Trophoblast cell (in vitro differentiated cells and primary cell): Measurements from ENCODE around the gene SLC6A5.

Experiments used
- DNase-seq, 2 donors: peaks; one replicate each; pipeline ENCODE4 v3.0.0-alpha.2; 2016
- H2AFZ ChIP-seq: 2 replicates; pipeline ENCODE4 v1.6.1; 2013; ENCODE audit warnings: low read length, moderate library complexity, mild to moderate bottlenecking; ENCODE audit not compliant: insufficient read depth, poor library complexity
- H2AK5ac ChIP-seq: 2 replicates; pipeline ENCODE4 v1.6.1; 2013; ENCODE audit warnings: mild to moderate bottlenecking, low read length
- H2BK120ac ChIP-seq: 2 replicates; pipeline ENCODE4 v1.6.1; 2013; ENCODE audit warnings: low read length, mild to moderate bottlenecking, moderate library complexity; ENCODE audit not compliant: insufficient read depth, poor library complexity
- H2BK12ac ChIP-seq: 2 replicates; pipeline ENCODE4 v1.6.1; 2013; ENCODE audit warnings: mild to moderate bottlenecking, low read length, moderate library complexity
- H2BK5ac ChIP-seq: 2 replicates; pipeline ENCODE4 v1.6.1; 2013; ENCODE audit warnings: low read length, low read depth, moderate library complexity, mild to moderate bottlenecking; ENCODE audit not compliant: poor library complexity
- H3K14ac ChIP-seq: 2 replicates; pipeline ENCODE4 v1.6.1; 2013; ENCODE audit warnings: mild to moderate bottlenecking, low read length
- H3K18ac ChIP-seq: 2 replicates; pipeline ENCODE4 v1.6.1; 2013; ENCODE audit warnings: mild to moderate bottlenecking, low read length
- H3K23ac ChIP-seq: 2 replicates; pipeline ENCODE4 v1.6.1; 2013; ENCODE audit warnings: low read length
- H3K27ac ChIP-seq: 2 replicates; pipeline ENCODE4 v1.5.1; 2013; ENCODE audit warnings: low read depth, mild to moderate bottlenecking, inconsistent platforms, low read length, moderate library complexity
- H3K27me3 ChIP-seq: 2 replicates; pipeline ENCODE4 v1.6.1; 2013; ENCODE audit warnings: inconsistent platforms, mild to moderate bottlenecking, low read length, moderate library complexity; ENCODE audit not compliant: insufficient read depth
- H3K36me3 ChIP-seq, 2 experiments: 1 replicate in 1 of 2; 2 replicates in 1 of 2; pipeline ENCODE4 v1.6.1; 2013; ENCODE audit warnings: low read length in 2 of 2, mild to moderate bottlenecking in 2 of 2, moderate library complexity in 1 of 2; ENCODE audit not compliant: insufficient read depth in 2 of 2, control insufficient read depth in 1 of 2
- H3K4ac ChIP-seq: 2 replicates; pipeline ENCODE4 v1.6.1; 2013; ENCODE audit warnings: low read depth, mild to moderate bottlenecking, low read length, moderate library complexity
- H3K4me1 ChIP-seq, 2 experiments: 1 replicate in 1 of 2; 2 replicates in 1 of 2; pipeline ENCODE4 v1.6.1; 2013; ENCODE audit warnings: low read length in 2 of 2, mild to moderate bottlenecking in 2 of 2, moderate library complexity in 1 of 2; ENCODE audit not compliant: insufficient read depth in 2 of 2, control insufficient read depth in 1 of 2
- H3K4me2 ChIP-seq: 2 replicates; pipeline ENCODE4 v1.6.1; 2013; ENCODE audit warnings: inconsistent platforms, mild to moderate bottlenecking, low read length, moderate library complexity
- H3K4me3 ChIP-seq: 2 replicates; pipeline ENCODE4 v1.5.1; 2013; ENCODE audit warnings: mild to moderate bottlenecking, low read depth, low read length, inconsistent platforms
- H3K79me1 ChIP-seq: one replicate; pipeline ENCODE4 v1.6.1; 2013; ENCODE audit warnings: low read length
- H3K79me2 ChIP-seq: 2 replicates; pipeline ENCODE4 v1.6.1; 2013; ENCODE audit warnings: low read length, mild to moderate bottlenecking; ENCODE audit not compliant: control insufficient read depth, insufficient read depth, poor library complexity
- H3K9ac ChIP-seq: 2 replicates; pipeline ENCODE4 v1.6.1; 2013; ENCODE audit warnings: mild to moderate bottlenecking, low read length
- H3K9me3 ChIP-seq: 2 replicates; pipeline ENCODE4 v1.6.1; 2013; ENCODE audit warnings: low read depth, mild to moderate bottlenecking, control low read depth, inconsistent platforms, low read length; ENCODE audit not compliant: insufficient read depth
- H4K12ac ChIP-seq: 2 replicates; pipeline ENCODE4 v1.6.1; 2013; ENCODE audit warnings: low read depth, mild to moderate bottlenecking, low read length, moderate library complexity
- H4K8ac ChIP-seq: 2 replicates; pipeline ENCODE4 v1.6.1; 2013; ENCODE audit warnings: low read depth, mild to moderate bottlenecking, low read length, moderate library complexity
- H4K91ac ChIP-seq: one replicate; pipeline ENCODE4 v1.6.1; 2013; ENCODE audit warnings: low read depth, mild to moderate bottlenecking, low read length, moderate library complexity
- WGBS: extraction: QIAGEN DNeasy Blood & Tissue Kit; methylation state at CpG from one replicate; pipeline ENCODE4 v1.1.7; 2013; ENCODE audit warnings: missing lambda C conversion rate; ENCODE audit not compliant: insufficient read length, insufficient coverage; ENCODE audit errors: extremely low coverage; 5-methylcytosine and 5-hydroxymethylcytosine counted together

Gene SLC6A5

DNA sequence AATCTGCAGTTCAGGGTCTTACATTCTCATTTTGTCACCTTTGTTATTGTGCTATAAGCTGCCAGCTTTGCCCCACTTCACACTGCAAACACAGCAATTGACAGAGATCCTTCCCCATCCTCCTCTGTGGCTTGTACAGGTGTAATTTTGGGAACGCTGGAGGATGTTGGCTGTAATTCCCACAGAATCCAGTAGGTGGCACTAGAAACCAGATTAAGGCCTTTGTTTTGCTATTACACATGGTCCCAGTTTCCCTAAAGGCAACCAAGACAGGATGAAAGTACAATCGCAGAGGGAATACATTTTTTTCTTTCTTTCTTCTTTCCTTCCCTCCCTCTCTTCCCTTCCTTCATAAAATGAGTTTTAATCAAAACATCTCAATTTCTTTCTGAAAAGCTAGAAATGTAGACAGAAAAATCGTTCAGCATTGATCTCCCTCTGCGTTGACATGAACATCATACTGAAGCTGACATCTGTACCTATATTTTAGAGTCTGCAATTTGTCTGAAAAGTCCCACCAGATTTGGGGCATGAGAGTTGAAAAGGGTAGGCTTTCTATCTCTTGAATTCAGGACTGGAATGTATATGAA is 48.7 kb downstream of the SLC6A5 start:
- Histone ChIP-seq H2BK5ac (no peak overlapping the region), H3K79me1 (no peaks in the 10 kb centered on the region), H4K8ac (no peak overlapping the region), H2AK5ac (no peak overlapping the region), H4K12ac (no peak overlapping the region), H3K79me2 (no peaks in the 10 kb centered on the region), H3K4ac (no peak overlapping the region), H2AFZ (no peak overlapping the region), H2BK120ac (no peak overlapping the region), H3K27ac (no peak overlapping the region), H3K4me1 (no peaks in the 10 kb centered on the region), H3K36me3 (no peaks in the 10 kb centered on the region), H3K18ac (no peak overlapping the region), H3K14ac (no peak overlapping the region), H3K23ac (no peak overlapping the region), H3K9ac (no peak overlapping the region), H4K91ac (no peak overlapping the region), H3K4me2 (no peak overlapping the region), H3K9me3 (no peaks in the 10 kb centered on the region), H3K4me3 (no peak overlapping the region), H3K27me3 (no peaks in the 10 kb centered on the region), H2BK12ac (no peak overlapping the region)
- DNase-seq = peak; percentile 52 to 86
- WGBS = no CpG with 5 or more reads among the region's 4 CpGs

DNA sequence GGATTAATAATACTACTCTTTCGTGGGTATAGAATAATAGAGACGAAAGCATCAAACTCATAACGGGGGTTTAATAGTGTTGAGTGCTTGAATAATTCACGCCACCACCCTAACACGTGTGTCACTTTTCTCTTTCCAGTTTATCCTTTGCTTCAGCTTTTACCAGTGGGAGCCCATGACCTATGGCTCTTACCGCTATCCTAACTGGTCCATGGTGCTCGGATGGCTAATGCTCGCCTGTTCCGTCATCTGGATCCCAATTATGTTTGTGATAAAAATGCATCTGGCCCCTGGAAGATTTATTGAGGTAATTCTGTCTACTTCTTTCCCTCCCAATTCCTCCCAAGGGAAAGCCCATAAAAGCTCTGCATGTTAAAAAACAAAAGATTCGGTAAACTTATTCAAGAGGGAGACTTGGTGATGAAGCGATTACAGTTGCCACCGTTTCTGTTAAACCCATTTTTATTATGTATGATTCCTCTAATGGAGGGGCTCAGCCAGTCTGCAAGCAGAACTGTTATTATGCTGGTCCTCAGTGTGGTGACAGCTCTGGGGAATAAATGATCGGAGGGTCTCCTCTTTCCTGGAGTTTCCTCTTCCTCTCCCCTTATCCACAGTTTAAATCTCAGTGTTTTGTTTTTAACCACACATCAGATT is 52.9 kb downstream of the SLC6A5 start:
- Histone ChIP-seq H3K14ac (no peak overlapping the region), H3K79me1 (no peaks in the 10 kb centered on the region), H3K4me1 (no peaks in the 10 kb centered on the region), H2BK12ac (no peak overlapping the region), H2BK5ac (no peak overlapping the region), H3K4ac (no peak overlapping the region), H4K91ac (no peak overlapping the region), H2AK5ac (no peak overlapping the region), H3K27ac (no peak overlapping the region), H3K23ac (no peak overlapping the region), H2AFZ (no peak overlapping the region), H4K12ac (no peak overlapping the region), H3K4me3 (no peak overlapping the region), H3K18ac (no peak overlapping the region), H3K79me2 (no peaks in the 10 kb centered on the region), H3K9ac (no peak overlapping the region), H3K36me3 (no peaks in the 10 kb centered on the region), H3K27me3 (no peaks in the 10 kb centered on the region), H3K9me3 (peaks cover 2% of the 10 kb centered on the region), H3K4me2 (no peak overlapping the region), H2BK120ac (no peak overlapping the region), H4K8ac (no peak overlapping the region)
- WGBS = no CpG with 5 or more reads among the region's 13 CpGs
- no peak for DNase-seq

- no peak overlapping the region for H3K4ac ChIP-seq
- no peak overlapping the region for H3K23ac ChIP-seq
- no peak overlapping the region for H2BK5ac ChIP-seq
- H3K4me3 ChIP-seq = no peak overlapping the region
- no peak overlapping the region for H2BK12ac ChIP-seq
- no peak overlapping the region for H3K27ac ChIP-seq
- no peak overlapping the region for H3K14ac ChIP-seq
- H3K36me3 ChIP-seq = no peaks in the 10 kb centered on the region
- H2AK5ac ChIP-seq = no peak overlapping the region
- H3K4me2 ChIP-seq = no peak overlapping the region
- H4K91ac ChIP-seq = no peak overlapping the region
- WGBS = no CpG with 5 or more reads among the region's 3 CpGs
- H3K27me3 ChIP-seq = no peaks in the 10 kb centered on the region
- H3K9ac ChIP-seq = no peak overlapping the region
- no peaks in the 10 kb centered on the region for H3K4me1 ChIP-seq
- peaks cover 2% of the 10 kb centered on the region for H3K9me3 ChIP-seq
- H3K79me2 ChIP-seq = no peaks in the 10 kb centered on the region
- no peak for DNase-seq
- no peak overlapping the region for H4K8ac ChIP-seq
- no peaks in the 10 kb centered on the region for H3K79me1 ChIP-seq
- H2AFZ ChIP-seq = no peak overlapping the region
- H4K12ac ChIP-seq = no peak overlapping the region
- no peak overlapping the region for H2BK120ac ChIP-seq
- H3K18ac ChIP-seq = no peak overlapping the region
Observed at GRCh38 chr11:20654038-20654437, 54.6 kb downstream of the SLC6A5 start.

GRCh38 chr11:20656901-20657300 is 57.5 kb downstream of the SLC6A5 start:
- no CpG with 5 or more reads among the region's 4 CpGs for WGBS
- Histone ChIP-seq H2AK5ac (no peak overlapping the region), H3K9ac (no peak overlapping the region), H3K18ac (no peak overlapping the region), H3K4me3 (no peak overlapping the region), H3K79me1 (no peaks in the 10 kb centered on the region), H3K14ac (no peak overlapping the region), H3K27me3 (no peaks in the 10 kb centered on the region), H3K4me2 (no peak overlapping the region), H2BK5ac (no peak overlapping the region), H3K23ac (no peak overlapping the region), H2AFZ (no peak overlapping the region), H3K27ac (no peak overlapping the region), H2BK120ac (no peak overlapping the region), H3K36me3 (no peaks in the 10 kb centered on the region), H4K8ac (no peak overlapping the region), H3K79me2 (no peaks in the 10 kb centered on the region), H3K4ac (no peak overlapping the region), H2BK12ac (no peak overlapping the region), H3K4me1 (no peaks in the 10 kb centered on the region), H4K12ac (no peak overlapping the region), H3K9me3 (peaks cover 2% of the 10 kb centered on the region), H4K91ac (no peak overlapping the region)
- DNase-seq = no peak
